ENCODE data around the gene PLCB1.

DNA sequence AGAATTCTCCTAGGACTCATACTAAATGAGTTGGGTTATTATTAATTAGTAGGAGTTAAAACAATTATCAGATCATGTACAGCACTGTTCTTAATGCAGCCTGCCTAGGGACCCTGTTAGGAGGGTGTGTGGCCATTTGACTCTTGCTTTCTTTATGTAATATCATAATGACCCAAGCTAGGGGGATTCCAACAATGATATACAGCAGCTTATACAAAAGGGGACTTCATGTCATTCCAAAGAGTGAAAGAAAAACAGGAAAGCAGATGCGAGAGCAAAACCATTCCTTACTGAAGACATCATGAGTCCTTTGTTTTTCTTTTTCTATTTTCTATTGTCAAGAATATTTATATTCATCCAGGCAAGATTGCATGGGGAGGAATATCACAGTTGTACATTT is 455.2 kb downstream of the PLCB1 start:
- TF ChIP-seq EZH2 (IDR thresholded peaks at IDR 0.05; ENCODE audit: borderline replicate concordance, low read depth, low read length, severe bottlenecking), result no peak
- TF ChIP-seq, protein P1, sequence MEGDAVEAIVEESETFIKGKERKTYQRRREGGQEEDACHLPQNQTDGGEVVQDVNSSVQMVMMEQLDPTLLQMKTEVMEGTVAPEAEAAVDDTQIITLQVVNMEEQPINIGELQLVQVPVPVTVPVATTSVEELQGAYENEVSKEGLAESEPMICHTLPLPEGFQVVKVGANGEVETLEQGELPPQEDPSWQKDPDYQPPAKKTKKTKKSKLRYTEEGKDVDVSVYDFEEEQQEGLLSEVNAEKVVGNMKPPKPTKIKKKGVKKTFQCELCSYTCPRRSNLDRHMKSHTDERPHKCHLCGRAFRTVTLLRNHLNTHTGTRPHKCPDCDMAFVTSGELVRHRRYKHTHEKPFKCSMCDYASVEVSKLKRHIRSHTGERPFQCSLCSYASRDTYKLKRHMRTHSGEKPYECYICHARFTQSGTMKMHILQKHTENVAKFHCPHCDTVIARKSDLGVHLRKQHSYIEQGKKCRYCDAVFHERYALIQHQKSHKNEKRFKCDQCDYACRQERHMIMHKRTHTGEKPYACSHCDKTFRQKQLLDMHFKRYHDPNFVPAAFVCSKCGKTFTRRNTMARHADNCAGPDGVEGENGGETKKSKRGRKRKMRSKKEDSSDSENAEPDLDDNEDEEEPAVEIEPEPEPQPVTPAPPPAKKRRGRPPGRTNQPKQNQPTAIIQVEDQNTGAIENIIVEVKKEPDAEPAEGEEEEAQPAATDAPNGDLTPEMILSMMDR (IDR thresholded peaks at IDR 0.05; ENCODE audit: borderline replicate concordance, extremely low read depth, low read length, poor library complexity, severe bottlenecking), result no peak
